HL-60/S4 treated with phorbol 12-myristate 13-acetate at 8.2 ng/mL for 4 days and 3 days (cell line): ENCODE measurements around the gene ACOX1.

Source experiments
- in situ Hi-C: fragments of 300-500 bp; cut with MboI; formaldehyde crosslinking; loops from 2 replicates; pipeline ENCODE4 v1.15.0; 2022; ENCODE audit warnings: low sequenced_read_pairs

ACOX1 gene

GRCh38 chr17:75913537-75914210 lies 65.3 kb downstream of the ACOX1 start:
- in situ Hi-C loops = no loop called here

GRCh38 chr17:75910699-75911098 lies 68.3 kb downstream of the ACOX1 start:
- in situ Hi-C loops = no loop called here

GRCh38 chr17:75909812-75910274 lies 69.1 kb downstream of the ACOX1 start:
- in situ Hi-C loops = loop anchor here (10.0 kb wide), 1 partner anchor 95 kb away; the partner anchor contains the start of gene CDK3

- in situ Hi-C loops = loop anchor here (10.0 kb wide), 1 partner anchor 96 kb away; the partner anchor contains the start of gene CDK3
Measured at GRCh38 chr17:75909051-75909811, 69.7 kb downstream of the ACOX1 start.

GRCh38 chr17:75908201-75908600 lies 70.8 kb downstream of the ACOX1 start:
- in situ Hi-C loops = loop anchor here (10.0 kb wide), 1 partner anchor 97 kb away; the partner anchor contains the start of gene CDK3

- in situ Hi-C loops = loop anchor here (10.0 kb wide), 1 partner anchor 98 kb away; the partner anchor contains the start of gene CDK3
Measured at GRCh38 chr17:75906143-75906884, 72.7 kb downstream of the ACOX1 start.

- in situ Hi-C loops = loop anchor here (10.0 kb wide), 1 partner anchor 100 kb away; the partner anchor contains the start of gene CDK3
Measured at GRCh38 chr17:75904749-75905521, 74.0 kb downstream of the ACOX1 start, which contains the start of gene MRPL38. MRPL38 (minus strand) TSS chr17:75904884; CDS start chr17:75904875, 9 bp downstream.

- in situ Hi-C loops = loop anchor here (10.0 kb wide), 1 partner anchor 102 kb away; the partner anchor contains the start of gene CDK3
Measured at GRCh38 chr17:75902406-75902805, 76.6 kb downstream of the ACOX1 start.

GRCh38 chr17:75901727-75902126 lies 77.2 kb downstream of the ACOX1 start:
- in situ Hi-C loops = loop anchor here (10.0 kb wide), 1 partner anchor 103 kb away; the partner anchor contains the start of gene CDK3

- in situ Hi-C loops = loop anchor here (10.0 kb wide), 1 partner anchor 104 kb away; the partner anchor contains the start of gene CDK3
Measured at GRCh38 chr17:75900691-75901533, 78.1 kb downstream of the ACOX1 start.

GRCh38 chr17:75899767-75900468 lies 79.0 kb downstream of the ACOX1 start:
- in situ Hi-C loops = loop anchor here (10.0 kb wide), 1 partner anchor 105 kb away; the partner anchor contains the start of gene CDK3

- in situ Hi-C loops = no loop called here
Measured at GRCh38 chr17:75899353-75899752, 79.6 kb downstream of the ACOX1 start.

- in situ Hi-C loops = no loop called here
Measured at GRCh38 chr17:75898791-75899190, 80.2 kb downstream of the ACOX1 start.

- in situ Hi-C loops = no loop called here
Measured at GRCh38 chr17:75898065-75898464, 80.9 kb downstream of the ACOX1 start.

GRCh38 chr17:75897160-75898019 lies 81.6 kb downstream of the ACOX1 start:
- in situ Hi-C loops = no loop called here

GRCh38 chr17:75896415-75897159 lies 82.4 kb downstream of the ACOX1 start, which contains the start of gene TRIM65:
TRIM65 (minus strand) TSS chr17:75896951; CDS start chr17:75896937, 14 bp downstream.
- in situ Hi-C loops = no loop called here
